Lower leg skin (tissue), 4 donors: ENCODE data around the gene TCERG1L. TPM values are rescaled to one million over a fixed set of nuclear protein-coding genes. Genes with fewer than 3 reads are reported as not detected.

ENCODE experiments used
- DNase-seq, 2 donors: peaks; one replicate each; pipeline ENCODE4 v3.0.0-alpha.2; 2019; ENCODE audit warnings: low spot score in 2 of 2
- H3K4me3 ChIP-seq: fragments of 200-600 bp; sonication (generic); 2 replicates; pipeline ENCODE4 v1.5.1; 2017; ENCODE audit warnings: mild to moderate bottlenecking, low read depth; ENCODE audit not compliant: poor library complexity, severe bottlenecking
- CTCF ChIP-seq, 3 donors: fragments of 450-650 bp; IDR thresholded peaks; one replicate each; pipeline ENCODE4 v1.5.1; 2016; ENCODE audit warnings: antibody characterized with exemption in 3 of 3, mild to moderate bottlenecking in 3 of 3, moderate library complexity in 2 of 3
- POLR2A ChIP-seq, 2 donors: fragments of 450-650 bp; IDR thresholded peaks; one replicate each; pipeline ENCODE4 v1.6.1; 2016 to 2017; ENCODE audit warnings: antibody characterized with exemption in 2 of 2, mild to moderate bottlenecking in 1 of 2, moderate library complexity in 1 of 2
- WGBS, 2 donors: methylation state at CpG; one replicate each; pipeline ENCODE4 v1.1.5; 2018; 5-methylcytosine and 5-hydroxymethylcytosine counted together
- intact Hi-C: fragments of 100-400 bp; cut with DNase I; formaldehyde crosslinking; loops from one replicate; pipeline ENCODE4 v1.15.0; 2023; ENCODE audit warnings: low total_unique reads
- total RNA-seq, 4 donors: library from RNA; depleted of rRNA; stranded (reverse); fragments of >200 nt; gene quantifications; one replicate each; pipeline ENCODE4 v1.1.0, GENCODE V29; 2016

Gene TCERG1L
- total RNA-seq, 4 donors from 2014 or later = 0.57 to 1.1 (median 0.90) TPM

GRCh38 chr10:131094527-131095312 lies 216.8 kb downstream of the TCERG1L start:
- 32 to 36% methylated on average over 16 to 21 of the region's 29 CpGs for WGBS, 2 donors
- DNase-seq = peak in 1 of 2 donors; percentile 54
- TF ChIP-seq CTCF (IDR thresholded peaks at IDR 0.05) (no peak), POLR2A (IDR thresholded peaks at IDR 0.05) (no peak)
- intact Hi-C loops = no loop called here
- H3K4me3 ChIP-seq = no peak overlapping the region

GRCh38 chr10:131093795-131094366 lies 217.6 kb downstream of the TCERG1L start:
- TF ChIP-seq POLR2A (IDR thresholded peaks at IDR 0.05) (no peak), CTCF (IDR thresholded peaks at IDR 0.05) (no peak)
- intact Hi-C loops = no loop called here
- DNase-seq = no peak
- H3K4me3 ChIP-seq = no peak overlapping the region
- WGBS, 2 donors = 81 to 83% methylated on average over 19 of the region's 19 CpGs

- TF ChIP-seq POLR2A (IDR thresholded peaks at IDR 0.05) (no peak), CTCF (IDR thresholded peaks at IDR 0.05) (no peak)
- DNase-seq = no peak
- no peak overlapping the region for H3K4me3 ChIP-seq
- 94 to 95% methylated on average over 14 of the region's 14 CpGs for WGBS, 2 donors
- intact Hi-C loops = no loop called here
Observed at GRCh38 chr10:131093346-131093745, 218.2 kb downstream of the TCERG1L start.

- DNase-seq = no peak
- no peak overlapping the region for H3K4me3 ChIP-seq
- 94 to 96% methylated on average over 21 of the region's 21 CpGs for WGBS, 2 donors
- TF ChIP-seq CTCF (IDR thresholded peaks at IDR 0.05) (no peak), POLR2A (IDR thresholded peaks at IDR 0.05) (no peak)
- intact Hi-C loops = no loop called here
Observed at GRCh38 chr10:131092876-131093275, 218.6 kb downstream of the TCERG1L start.

GRCh38 chr10:131092386-131092785 lies 219.1 kb downstream of the TCERG1L start:
- H3K4me3 ChIP-seq = no peak overlapping the region
- TF ChIP-seq POLR2A (IDR thresholded peaks at IDR 0.05) = no peak
- no peak for TF ChIP-seq CTCF (IDR thresholded peaks at IDR 0.05)
- intact Hi-C loops = no loop called here
- 90 to 94% methylated on average over 12 of the region's 12 CpGs for WGBS, 2 donors
- DNase-seq = no peak
